ENCODE measurements around the gene LYSET. TPM values are rescaled to one million over a fixed set of nuclear protein-coding genes. Genes with fewer than 3 reads are reported as not detected.

LYSET gene
- total and polyA plus RNA-seq, 9 of the 15 experiments (the other 6 are each of a cell fraction or from before 2014, with no cell fraction given): 7.6 to 36.6 (median 15.9) TPM

- TF ChIP-seq CTBP1 (IDR thresholded peaks at IDR 0.05; ENCODE audit: borderline replicate concordance) (peak; percentile 60; the same call in 1 of the 2 replicates), RERE (CRISPR knock-in tag; IDR thresholded peaks at IDR 0.05; ENCODE audit: borderline replicate concordance) (no peak), ETV6 (IDR thresholded peaks at IDR 0.05; ENCODE audit: borderline replicate concordance in 1 of 2, low read depth in 2 of 2, low read length in 1 of 2) (no peak), ETV6 (CRISPR knock-in tag; IDR thresholded peaks at IDR 0.05; ENCODE audit: borderline replicate concordance) (no peak), ZNF212 (CRISPR knock-in tag; IDR thresholded peaks at IDR 0.05) (no peak), E2F6 (IDR thresholded peaks at IDR 0.05; ENCODE audit: borderline replicate concordance in 1 of 2, extremely low read depth in 1 of 2, insufficient read depth in 1 of 2, insufficient read length in 1 of 2, low read depth in 1 of 2, low read length in 1 of 2, poor library complexity in 1 of 2, severe bottlenecking in 1 of 2) (peak; percentile 27 to 64), CCNT2 (IDR thresholded peaks at IDR 0.05; ENCODE audit: borderline replicate concordance, extremely low read depth, insufficient read length, low read depth, low read length) (peak; percentile 76), MITF (IDR thresholded peaks at IDR 0.05) (0 out of 2 replicates have a peak, but pooled peaks have one; percentile 20), CXXC5 (CRISPR knock-in tag; IDR thresholded peaks at IDR 0.05) (peak; percentile 76)
- TF ChIP-seq, protein P1, sequence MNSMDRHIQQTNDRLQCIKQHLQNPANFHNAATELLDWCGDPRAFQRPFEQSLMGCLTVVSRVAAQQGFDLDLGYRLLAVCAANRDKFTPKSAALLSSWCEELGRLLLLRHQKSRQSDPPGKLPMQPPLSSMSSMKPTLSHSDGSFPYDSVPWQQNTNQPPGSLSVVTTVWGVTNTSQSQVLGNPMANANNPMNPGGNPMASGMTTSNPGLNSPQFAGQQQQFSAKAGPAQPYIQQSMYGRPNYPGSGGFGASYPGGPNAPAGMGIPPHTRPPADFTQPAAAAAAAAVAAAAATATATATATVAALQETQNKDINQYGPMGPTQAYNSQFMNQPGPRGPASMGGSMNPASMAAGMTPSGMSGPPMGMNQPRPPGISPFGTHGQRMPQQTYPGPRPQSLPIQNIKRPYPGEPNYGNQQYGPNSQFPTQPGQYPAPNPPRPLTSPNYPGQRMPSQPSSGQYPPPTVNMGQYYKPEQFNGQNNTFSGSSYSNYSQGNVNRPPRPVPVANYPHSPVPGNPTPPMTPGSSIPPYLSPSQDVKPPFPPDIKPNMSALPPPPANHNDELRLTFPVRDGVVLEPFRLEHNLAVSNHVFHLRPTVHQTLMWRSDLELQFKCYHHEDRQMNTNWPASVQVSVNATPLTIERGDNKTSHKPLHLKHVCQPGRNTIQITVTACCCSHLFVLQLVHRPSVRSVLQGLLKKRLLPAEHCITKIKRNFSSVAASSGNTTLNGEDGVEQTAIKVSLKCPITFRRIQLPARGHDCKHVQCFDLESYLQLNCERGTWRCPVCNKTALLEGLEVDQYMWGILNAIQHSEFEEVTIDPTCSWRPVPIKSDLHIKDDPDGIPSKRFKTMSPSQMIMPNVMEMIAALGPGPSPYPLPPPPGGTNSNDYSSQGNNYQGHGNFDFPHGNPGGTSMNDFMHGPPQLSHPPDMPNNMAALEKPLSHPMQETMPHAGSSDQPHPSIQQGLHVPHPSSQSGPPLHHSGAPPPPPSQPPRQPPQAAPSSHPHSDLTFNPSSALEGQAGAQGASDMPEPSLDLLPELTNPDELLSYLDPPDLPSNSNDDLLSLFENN (IDR thresholded peaks at IDR 0.05; ENCODE audit: low read depth in 2 of 2, low read length in 2 of 2): no peak
These were observed at the start of gene LYSET, which contains the start of gene MOAP1 (continued) for GRCh38 chr14:93184391-93185348.

All from K562 (cell line).